Uterus (tissue), 2 donors: ENCODE data around the gene USP21.

Source experiments
- CTCF ChIP-seq, 4 experiments: fragments of 200-600 bp in 2 of 4; fragments of 450-650 bp in 2 of 4; sonication (generic) in 2 of 4; IDR thresholded peaks; one replicate each; pipeline ENCODE4 v1.5.1; 2016 to 2019; ENCODE audit warnings: antibody characterized with exemption in 4 of 4, mild to moderate bottlenecking in 2 of 4, moderate library complexity in 1 of 4
- POLR2A ChIP-seq, 2 donors: fragments of 450-650 bp; IDR thresholded peaks; one replicate each; pipeline ENCODE4 v1.6.1; 2016; ENCODE audit warnings: antibody characterized with exemption in 2 of 2, mild to moderate bottlenecking in 1 of 2, moderate library complexity in 1 of 2

- TF ChIP-seq CTCF (IDR thresholded peaks at IDR 0.05) (no peak), POLR2A (IDR thresholded peaks at IDR 0.05) (no peak)
These were observed 21.4 kb upstream of the USP21 start for GRCh38 chr1:161137881-161138280.
